GM23338 (cell line): Measurements from ENCODE around the gene GP1BB. TPM values are rescaled to one million over a fixed set of nuclear protein-coding genes. Genes with fewer than 3 reads are reported as not detected.

Experiments used
- ATAC-seq: fragments of 200-7000 bp; cut with Tn5 transposase; 3 replicates; pipeline ENCODE4 v1.9.1; 2020
- DNase-seq: peaks from one replicate; pipeline ENCODE4 v3.0.0-alpha.2; 2015; ENCODE audit warnings: low spot score
- H2AFZ ChIP-seq: fragments of 200-600 bp; sonication (generic); 2 replicates; pipeline ENCODE4 v1.8.0; 2016; ENCODE audit warnings: antibody characterized with exemption, mild to moderate bottlenecking, moderate library complexity
- H3F3A ChIP-seq: fragments of 200-600 bp; sonication (generic); replicated peaks from 2 replicates; pipeline ENCODE4 v1.8.0; 2017; ENCODE audit warnings: antibody characterized with exemption, mixed run types, low read depth
- H3K27ac ChIP-seq: fragments of 200-600 bp; sonication (generic); 2 replicates; pipeline ENCODE4 v1.6.1; 2016; ENCODE audit warnings: low read depth
- H3K27me3 ChIP-seq: fragments of 200-600 bp; sonication (generic); 2 replicates; pipeline ENCODE4 v1.8.0; 2016; ENCODE audit warnings: mild to moderate bottlenecking, mixed run types, moderate library complexity; ENCODE audit not compliant: insufficient read depth
- H3K36me3 ChIP-seq: fragments of 200-600 bp; sonication (generic); 2 replicates; pipeline ENCODE4 v1.8.0; 2016; ENCODE audit warnings: mild to moderate bottlenecking; ENCODE audit not compliant: insufficient read depth
- H3K4me1 ChIP-seq: fragments of 200-600 bp; sonication (generic); 2 replicates; pipeline ENCODE4 v1.8.0; 2016; ENCODE audit warnings: mild to moderate bottlenecking, moderate library complexity; ENCODE audit not compliant: insufficient read depth
- H3K4me2 ChIP-seq: fragments of 200-600 bp; sonication (generic); 2 replicates; pipeline ENCODE4 v1.7.1; 2017; ENCODE audit warnings: mixed run types
- H3K4me3 ChIP-seq: fragments of 200-600 bp; sonication (generic); 2 replicates; pipeline ENCODE4 v1.6.1; 2016; ENCODE audit warnings: mixed run types
- H3K79me2 ChIP-seq: fragments of 200-600 bp; sonication (generic); replicated peaks from 2 replicates; pipeline ENCODE4 v1.8.0; 2017; ENCODE audit warnings: mild to moderate bottlenecking; ENCODE audit not compliant: insufficient read depth
- H3K9me2 ChIP-seq: fragments of 200-600 bp; sonication (generic); 2 replicates; pipeline ENCODE4 v1.8.0; 2017; ENCODE audit not compliant: insufficient read depth
- H4K20me1 ChIP-seq: fragments of 200-600 bp; sonication (generic); replicated peaks from 2 replicates; pipeline ENCODE4 v1.8.0; 2017; ENCODE audit warnings: mild to moderate bottlenecking; ENCODE audit not compliant: insufficient read depth
- H3K27ac Mint-ChIP-seq: 2 replicates; pipeline ENCODE4 v1.8.0; 2020; ENCODE audit warnings: inconsistent platforms, mild to moderate bottlenecking, moderate library complexity, mixed read lengths
- H3K27me3 Mint-ChIP-seq: 3 replicates; pipeline ENCODE4 v1.8.0; 2022; ENCODE audit warnings: low read depth, mild to moderate bottlenecking, moderate library complexity, mixed read lengths, inconsistent platforms; ENCODE audit not compliant: insufficient read depth, poor library complexity
- H3K36me3 Mint-ChIP-seq: 3 replicates; pipeline ENCODE4 v1.8.0; 2021; ENCODE audit warnings: low read depth, mild to moderate bottlenecking, inconsistent platforms, moderate library complexity, mixed read lengths
- H3K4me1 Mint-ChIP-seq: 3 replicates; pipeline ENCODE4 v1.8.0; 2020; ENCODE audit warnings: mild to moderate bottlenecking, inconsistent platforms, mixed read lengths
- H3K4me3 Mint-ChIP-seq: 3 replicates; pipeline ENCODE4 v1.8.0; 2021; ENCODE audit warnings: moderate library complexity, mild to moderate bottlenecking, inconsistent platforms, mixed read lengths
- H3K9me3 Mint-ChIP-seq: 3 replicates; pipeline ENCODE4 v1.8.0; 2020; ENCODE audit warnings: moderate library complexity, mild to moderate bottlenecking, inconsistent platforms, mixed read lengths
- CREB1 ChIP-seq: fragments of 250-450 bp; sonication (Bioruptor Pico); IDR thresholded peaks from 2 replicates; pipeline ENCODE4 v1.5.0; 2020; ENCODE audit warnings: low read depth, mild to moderate bottlenecking, moderate library complexity
- ETS1 ChIP-seq: IDR thresholded peaks from 2 replicates; pipeline ENCODE4 v1.6.1; 2016; ENCODE audit warnings: antibody characterized with exemption
- EZH2 ChIP-seq: fragments of 200-600 bp; sonication (generic); IDR thresholded peaks from one replicate; pipeline ENCODE4 v1.8.0; 2017; ENCODE audit warnings: antibody characterized with exemption, mild to moderate bottlenecking, low read depth; ENCODE audit not compliant: unreplicated experiment
- JUNB ChIP-seq: IDR thresholded peaks from one replicate; pipeline ENCODE4 v1.6.1; 2016; ENCODE audit warnings: antibody characterized with exemption; ENCODE audit not compliant: unreplicated experiment
- NANOG ChIP-seq: IDR thresholded peaks from 2 replicates; pipeline ENCODE4 v1.6.1; 2016; ENCODE audit warnings: antibody characterized with exemption, borderline replicate concordance
- POLR2AphosphoS5 ChIP-seq: IDR thresholded peaks from 2 replicates; pipeline ENCODE4 v1.6.1; 2016; ENCODE audit warnings: antibody characterized with exemption, low read depth
- REST ChIP-seq: IDR thresholded peaks from one replicate; pipeline ENCODE4 v1.6.1; 2018; ENCODE audit warnings: antibody characterized with exemption; ENCODE audit not compliant: unreplicated experiment
- STAT1 ChIP-seq: IDR thresholded peaks from one replicate; pipeline ENCODE4 v1.6.1; 2016; ENCODE audit warnings: antibody characterized with exemption; ENCODE audit not compliant: unreplicated experiment
- ZNF331 ChIP-seq: fragments of 250-450 bp; sonication (Bioruptor Pico); IDR thresholded peaks from 2 replicates; pipeline ENCODE4 v1.5.0; 2020; ENCODE audit warnings: low read depth, mild to moderate bottlenecking, moderate library complexity
- polyA plus RNA-seq: library from polyadenylated mRNA; unstranded; fragments of >200 nt; fragmentation: Nextera tagmentation; extraction: Ambion mirVana; gene quantifications from 2 replicates; pipeline ENCODE4 v1.2.1, GENCODE V29; 2016
- total RNA-seq: library from RNA; depleted of rRNA; stranded (reverse); fragments of >200 nt; shearing (Covaris generic); gene quantifications from 2 replicates; pipeline ENCODE4 v1.2.3, GENCODE V29; 2014
- TF ChIP-seq, protein P1 (sequence below), 2 experiments: fragments of 200-600 bp in 1 of 2; sonication (generic) in 1 of 2; conservative IDR thresholded peaks; 2 replicates each; pipeline versions ENCODE4 v1.5.1 to v1.6.1; 2016 to 2017; ENCODE audit warnings: antibody characterized with exemption in 2 of 2, low read depth in 2 of 2, mild to moderate bottlenecking in 2 of 2, moderate library complexity in 1 of 2

Gene GP1BB
- total and polyA plus RNA-seq, 2 experiments from 2014 or later: 0.53 to 1.3 TPM

DNA sequence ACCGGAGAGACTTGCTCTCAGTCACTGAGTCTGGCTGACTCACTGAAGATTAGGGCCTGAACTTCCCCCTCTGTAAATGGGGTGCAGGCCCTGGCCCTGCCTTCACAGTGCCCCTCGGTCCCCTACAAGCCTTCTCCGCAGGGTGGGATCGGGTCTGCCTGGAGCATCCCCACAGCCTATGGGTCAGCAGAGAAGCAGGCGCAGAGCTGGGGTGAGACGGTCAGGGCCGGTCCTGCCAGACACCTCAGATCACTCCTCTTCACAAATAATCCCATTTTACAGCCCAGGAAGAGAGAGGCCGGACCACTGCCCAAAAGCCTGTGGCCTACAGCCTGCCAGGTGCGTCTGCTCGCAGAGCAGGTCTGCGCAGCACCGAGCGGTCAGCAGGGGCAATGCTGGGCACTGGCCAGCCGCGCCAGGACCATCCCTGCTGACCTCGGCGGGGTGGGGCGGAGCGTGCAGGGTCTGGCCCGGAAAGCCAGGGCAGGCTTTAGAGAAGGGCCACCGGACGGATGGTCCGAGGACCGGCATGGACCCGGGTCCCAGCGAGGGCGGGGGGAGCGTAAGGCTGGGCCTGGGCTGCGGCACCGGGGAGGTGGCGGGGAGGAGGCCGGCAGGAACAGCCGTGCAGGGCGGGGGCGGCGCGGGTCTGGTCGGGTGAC is 9.6 kb upstream of the GP1BB start:
- Mint-ChIP-seq H3K27ac (no peak overlapping the region), H3K4me1 (peaks cover 8% of the 10 kb centered on the region), H3K4me3 (peak overlapping the region; percentile 64), H3K27me3 (peaks cover 43% of the 10 kb centered on the region), H3K9me3 (no peaks in the 10 kb centered on the region), H3K36me3 (no peaks in the 10 kb centered on the region)
- Histone ChIP-seq H2AFZ (peak overlapping the region; percentile 87; the same call in 1 of the 2 replicates), H3K36me3 (no peaks in the 10 kb centered on the region), H3K27ac (no peak overlapping the region), H3K9me2 (no peaks in the 10 kb centered on the region), H3K27me3 (peaks cover 54% of the 10 kb centered on the region), H3K4me1 (peaks cover 4% of the 10 kb centered on the region; the same call in 1 of the 2 replicates), H3K4me3 (peak overlapping the region; percentile 55; the same call in 1 of the 2 replicates), H3F3A (no peaks in the 10 kb centered on the region), H3K79me2 (no peaks in the 10 kb centered on the region), H3K4me2 (peak overlapping the region; percentile 74), H4K20me1 (no peaks in the 10 kb centered on the region)
- peak; percentile 18 for ATAC-seq
- TF ChIP-seq CREB1 (CRISPR knock-in tag): no peak
- TF ChIP-seq ETS1: no peak
- no peak for TF ChIP-seq JUNB
- TF ChIP-seq NANOG: no peak
- no peak for TF ChIP-seq STAT1
- TF ChIP-seq POLR2AphosphoS5: no peak
- TF ChIP-seq EZH2: no peak
- no peak for TF ChIP-seq REST
- TF ChIP-seq, protein P1, sequence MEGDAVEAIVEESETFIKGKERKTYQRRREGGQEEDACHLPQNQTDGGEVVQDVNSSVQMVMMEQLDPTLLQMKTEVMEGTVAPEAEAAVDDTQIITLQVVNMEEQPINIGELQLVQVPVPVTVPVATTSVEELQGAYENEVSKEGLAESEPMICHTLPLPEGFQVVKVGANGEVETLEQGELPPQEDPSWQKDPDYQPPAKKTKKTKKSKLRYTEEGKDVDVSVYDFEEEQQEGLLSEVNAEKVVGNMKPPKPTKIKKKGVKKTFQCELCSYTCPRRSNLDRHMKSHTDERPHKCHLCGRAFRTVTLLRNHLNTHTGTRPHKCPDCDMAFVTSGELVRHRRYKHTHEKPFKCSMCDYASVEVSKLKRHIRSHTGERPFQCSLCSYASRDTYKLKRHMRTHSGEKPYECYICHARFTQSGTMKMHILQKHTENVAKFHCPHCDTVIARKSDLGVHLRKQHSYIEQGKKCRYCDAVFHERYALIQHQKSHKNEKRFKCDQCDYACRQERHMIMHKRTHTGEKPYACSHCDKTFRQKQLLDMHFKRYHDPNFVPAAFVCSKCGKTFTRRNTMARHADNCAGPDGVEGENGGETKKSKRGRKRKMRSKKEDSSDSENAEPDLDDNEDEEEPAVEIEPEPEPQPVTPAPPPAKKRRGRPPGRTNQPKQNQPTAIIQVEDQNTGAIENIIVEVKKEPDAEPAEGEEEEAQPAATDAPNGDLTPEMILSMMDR (conservative IDR thresholded peaks at IDR 0.05; ENCODE audit: low read depth in 2 of 2): no peak
- TF ChIP-seq ZNF331 (CRISPR knock-in tag): no peak
- DNase-seq: peak; percentile 60
